ENCODE data around the gene AIMP2. TPM values are rescaled to one million over a fixed set of nuclear protein-coding genes. Genes with fewer than 3 reads are reported as not detected.
A peak's percentile ranks its signal among the peaks of the same experiment; 100 is the strongest.
"Not testable (repeated sequence)": the region's sequence is repeated elsewhere in the genome, so short reads cannot be mapped to it uniquely, and the experiment has no call there.

AIMP2 gene
- total and polyA plus RNA-seq, 2 of the 4 experiments (the other 2 are of a cell fraction) = 57.5 to 58.6 TPM

- TF ChIP-seq ELK1 (IDR thresholded peaks at IDR 0.05; ENCODE audit: borderline replicate concordance, low read depth, low read length) (no peak), MAFK (IDR thresholded peaks at IDR 0.05; ENCODE audit: low read depth, low read length) (no peak), MXI1 (IDR thresholded peaks at IDR 0.05; ENCODE audit: borderline replicate concordance, low read depth, low read length) (peak; percentile 97)
These were observed at the start of gene AIMP2, which contains the start of gene PMS2 (continued) for GRCh38 chr7:6008668-6009611.

- H3K27me3 ChIP-seq (ENCODE audit: control insufficient read depth, insufficient read depth, low read length); BruUV-seq (replicated peaks); H2BK15ac ChIP-seq (ENCODE audit: low read depth, low read length); H3K14ac ChIP-seq (replicated peaks; ENCODE audit: low read depth, low read length); H3K4me2 ChIP-seq (ENCODE audit: low read depth, low read length); H3K4ac ChIP-seq (ENCODE audit: low read depth, low read length); H3K9me1 ChIP-seq (ENCODE audit: insufficient read depth, low read length); POLR2A ChIA-PET (ENCODE audit: unreplicated experiment); H4K8ac ChIP-seq (ENCODE audit: low read depth in 2 of 2, low read length in 2 of 2); H3K27ac ChIP-seq (ENCODE audit: insufficient read depth, low read length); H3K4me1 ChIP-seq (ENCODE audit: control insufficient read depth, insufficient read depth, low read length); H2AK5ac ChIP-seq (ENCODE audit: low read depth, low read length); H4K5ac ChIP-seq (ENCODE audit: low read depth, low read length); ATAC-seq (ENCODE audit: low read depth); DNase-seq; H3K23ac ChIP-seq (ENCODE audit: low read depth, low read length); intact Hi-C loops (cut with micrococcal nuclease); H2AK9ac ChIP-seq (replicated peaks; ENCODE audit: low read depth, low read length, poor library complexity); H3K56ac ChIP-seq (ENCODE audit: extremely low read depth, insufficient read depth, low read length); H3K18ac ChIP-seq (ENCODE audit: low read depth, low read length); H2BK120ac ChIP-seq (ENCODE audit: low read depth, low read length); H4K20me1 ChIP-seq (ENCODE audit: insufficient read depth, low read length); CTCF ChIA-PET; in situ Hi-C loops (cut with MboI; ENCODE audit: low sequenced_read_pairs); H3K36me3 ChIP-seq (ENCODE audit: control insufficient read depth, insufficient read depth, low read length); H3K4me3 ChIP-seq (ENCODE audit: insufficient read depth, low read depth, low read length); H2BK20ac ChIP-seq (ENCODE audit: low read depth, low read length); H3K9ac ChIP-seq (ENCODE audit: low read depth, low read length); dilution Hi-C loops (cut with HindIII; ENCODE audit: low sequenced_read_pairs, unreplicated experiment); H3K79me1 ChIP-seq (ENCODE audit: low read depth in 1 of 2, low read length in 2 of 2); H3K9me3 ChIP-seq (ENCODE audit: control insufficient read depth, insufficient read depth, low read length); H4K91ac ChIP-seq (ENCODE audit: insufficient read depth, low read depth, low read length); H2AFZ ChIP-seq (replicated peaks; ENCODE audit: low read length, poor library complexity); H2BK5ac ChIP-seq (ENCODE audit: low read depth, low read length, poor library complexity, severe bottlenecking): not testable (repeated sequence)
- WGBS, 2 experiments (ENCODE audit: extremely low coverage in 2 of 2, insufficient read length in 1 of 2) = no CpG with 5 or more reads among the region's 13 CpGs
These were observed 45.9 kb upstream of the AIMP2 start for GRCh38 chr7:5963205-5963604.

- H2BK15ac ChIP-seq (ENCODE audit: low read depth, low read length); H2BK120ac ChIP-seq (ENCODE audit: low read depth, low read length); H3K9me1 ChIP-seq (ENCODE audit: insufficient read depth, low read length); H3K4me3 ChIP-seq (ENCODE audit: insufficient read depth, low read depth, low read length); POLR2A ChIA-PET (ENCODE audit: unreplicated experiment); H2BK20ac ChIP-seq (ENCODE audit: low read depth, low read length); ATAC-seq (ENCODE audit: low read depth); H3K27me3 ChIP-seq (ENCODE audit: control insufficient read depth, insufficient read depth, low read length); H3K9me3 ChIP-seq (ENCODE audit: control insufficient read depth, insufficient read depth, low read length); CTCF ChIA-PET; H4K20me1 ChIP-seq (ENCODE audit: insufficient read depth, low read length); H3K36me3 ChIP-seq (ENCODE audit: control insufficient read depth, insufficient read depth, low read length); H3K9ac ChIP-seq (ENCODE audit: low read depth, low read length); H4K5ac ChIP-seq (ENCODE audit: low read depth, low read length); in situ Hi-C loops (cut with MboI; ENCODE audit: low sequenced_read_pairs); H3K23ac ChIP-seq (ENCODE audit: low read depth, low read length); H3K27ac ChIP-seq (ENCODE audit: insufficient read depth, low read length); H2AK9ac ChIP-seq (replicated peaks; ENCODE audit: low read depth, low read length, poor library complexity); BruUV-seq (replicated peaks); DNase-seq; H4K91ac ChIP-seq (ENCODE audit: insufficient read depth, low read depth, low read length); H2AFZ ChIP-seq (replicated peaks; ENCODE audit: low read length, poor library complexity); H3K18ac ChIP-seq (ENCODE audit: low read depth, low read length); H3K56ac ChIP-seq (ENCODE audit: extremely low read depth, insufficient read depth, low read length); intact Hi-C loops (cut with micrococcal nuclease); H3K4me2 ChIP-seq (ENCODE audit: low read depth, low read length); H2BK5ac ChIP-seq (ENCODE audit: low read depth, low read length, poor library complexity, severe bottlenecking); H3K79me1 ChIP-seq (ENCODE audit: low read depth in 1 of 2, low read length in 2 of 2); H3K4ac ChIP-seq (ENCODE audit: low read depth, low read length); H2AK5ac ChIP-seq (ENCODE audit: low read depth, low read length); H3K14ac ChIP-seq (replicated peaks; ENCODE audit: low read depth, low read length); H3K4me1 ChIP-seq (ENCODE audit: control insufficient read depth, insufficient read depth, low read length); dilution Hi-C loops (cut with HindIII; ENCODE audit: low sequenced_read_pairs, unreplicated experiment); H4K8ac ChIP-seq (ENCODE audit: low read depth in 2 of 2, low read length in 2 of 2): not testable (repeated sequence)
- WGBS, 2 experiments (ENCODE audit: extremely low coverage in 2 of 2, insufficient read length in 1 of 2) = no CpG with 5 or more reads among the region's 7 CpGs
These were observed 45.3 kb upstream of the AIMP2 start for GRCh38 chr7:5963810-5964209.
